Chondrocyte (in vitro differentiated cells): ENCODE data around the gene TMPRSS9. TPM values are rescaled to one million over a fixed set of nuclear protein-coding genes. Genes with fewer than 3 reads are reported as not detected.

ENCODE experiments used
- DNase-seq: peaks from one replicate; pipeline ENCODE4 v3.0.0; 2021; ENCODE audit warnings: mixed read lengths, low spot score
- H3K27ac Mint-ChIP-seq: one replicate; pipeline ENCODE4 v1.8.0; 2021; ENCODE audit warnings: mild to moderate bottlenecking, moderate library complexity, mixed read lengths; ENCODE audit not compliant: unreplicated experiment
- H3K27me3 Mint-ChIP-seq: 2 replicates; pipeline ENCODE4 v1.8.0; 2021; ENCODE audit warnings: low read depth, mixed read lengths
- H3K36me3 Mint-ChIP-seq: 2 replicates; pipeline ENCODE4 v1.8.0; 2021; ENCODE audit warnings: low read depth, mixed read lengths
- H3K4me1 Mint-ChIP-seq: 2 replicates; pipeline ENCODE4 v1.8.0; 2021; ENCODE audit warnings: low read depth, mild to moderate bottlenecking, mixed read lengths
- H3K4me3 Mint-ChIP-seq: one replicate; pipeline ENCODE4 v1.8.0; 2021; ENCODE audit warnings: mild to moderate bottlenecking, moderate library complexity, mixed read lengths; ENCODE audit not compliant: unreplicated experiment
- H3K9me3 Mint-ChIP-seq: 2 replicates; pipeline ENCODE4 v1.8.0; 2021; ENCODE audit warnings: low read depth, mixed read lengths
- CTCF ChIP-seq: fragments of 200-600 bp; sonication (generic); IDR thresholded peaks from 2 replicates; pipeline ENCODE4 v1.5.0; 2021; ENCODE audit warnings: antibody characterized with exemption, mild to moderate bottlenecking, moderate library complexity
- long read RNA-seq: library from polyadenylated mRNA; stranded (forward); transcript quantifications from one replicate; pipeline ENCODE4 v2.0.0, GENCODE V29; 2021
- total RNA-seq: library from RNA; stranded (reverse); gene quantifications from 3 replicates; pipeline ENCODE4 v1.2.1, GENCODE V29; 2021

TMPRSS9 gene
- total RNA-seq = 0.15 to 0.26 TPM in 2 of 3 replicates, not detected in the other
- long read RNA-seq, partial matches to known transcripts = 0 of 2 reads
- long read RNA-seq, other reads (novel, unspliced or antisense) = 2 of 2 reads

GRCh38 chr19:2359992-2360685, at the start of gene TMPRSS9:
Gene TMPRSS9 (plus strand): TSS chr19:2360265. CDS start chr19:2389786, 29,521 bp downstream.
- TF ChIP-seq CTCF = no peak
- DNase-seq = peak; percentile 88
- no peaks in the 10 kb centered on the region for H3K9me3 Mint-ChIP-seq
- H3K4me1 Mint-ChIP-seq = no peaks in the 10 kb centered on the region
- no peak within 1 kb of the TSS for H3K27ac Mint-ChIP-seq
- peaks cover 15% of the 10 kb centered on the region for H3K27me3 Mint-ChIP-seq
- H3K4me3 Mint-ChIP-seq = no peak within 1 kb of the TSS
- peaks cover 1% of the 10 kb centered on the region for H3K36me3 Mint-ChIP-seq

- Mint-ChIP-seq H3K27me3 (peaks cover 4% of the 10 kb centered on the region), H3K36me3 (no peaks in the 10 kb centered on the region), H3K4me3 (no peak overlapping the region), H3K27ac (no peak overlapping the region), H3K9me3 (peaks cover 7% of the 10 kb centered on the region), H3K4me1 (peaks cover 20% of the 10 kb centered on the region)
- no peak for DNase-seq
- no peak for TF ChIP-seq CTCF
Observed at GRCh38 chr19:2311093-2311492, 49.0 kb upstream of the TMPRSS9 start.

DNA sequence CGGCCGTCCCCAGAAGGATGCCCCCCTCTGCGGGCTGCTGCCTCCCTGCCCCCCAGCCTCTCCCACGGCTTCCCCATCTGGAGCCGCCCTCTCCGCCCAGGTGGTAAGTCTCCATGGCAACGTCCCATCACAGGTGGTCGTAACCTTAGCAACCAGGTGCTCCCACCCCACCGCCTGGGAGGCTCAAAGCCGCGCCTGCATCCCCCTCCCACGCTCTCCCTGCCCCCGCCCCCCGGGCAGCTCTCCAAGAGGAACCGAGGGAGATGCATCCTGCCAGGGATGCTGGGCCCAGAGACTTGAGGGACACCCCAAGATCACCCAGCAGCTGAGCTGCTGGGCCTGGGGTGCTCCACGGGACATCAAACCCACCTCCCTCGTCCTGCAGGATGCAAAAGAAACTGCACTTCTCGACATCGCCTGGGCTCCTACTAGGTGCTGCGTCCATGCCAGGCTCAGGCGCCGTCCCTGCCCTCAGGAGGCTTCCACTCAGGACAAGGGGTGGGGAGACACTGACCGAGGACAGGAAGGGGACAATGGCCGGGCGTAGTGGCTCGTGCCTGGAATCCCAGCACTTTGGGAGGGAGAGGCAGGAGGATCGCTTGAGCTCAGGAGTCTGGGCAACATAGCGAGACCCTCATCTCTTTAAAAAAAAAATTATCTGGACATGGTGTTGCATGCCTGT, 47.1 kb upstream of the TMPRSS9 start:
- Mint-ChIP-seq H3K36me3 (no peaks in the 10 kb centered on the region), H3K27me3 (peaks cover 1% of the 10 kb centered on the region), H3K4me3 (no peak overlapping the region), H3K4me1 (peaks cover 20% of the 10 kb centered on the region), H3K27ac (no peak overlapping the region), H3K9me3 (peaks cover 7% of the 10 kb centered on the region)
- DNase-seq = no peak
- TF ChIP-seq CTCF = no peak

DNA sequence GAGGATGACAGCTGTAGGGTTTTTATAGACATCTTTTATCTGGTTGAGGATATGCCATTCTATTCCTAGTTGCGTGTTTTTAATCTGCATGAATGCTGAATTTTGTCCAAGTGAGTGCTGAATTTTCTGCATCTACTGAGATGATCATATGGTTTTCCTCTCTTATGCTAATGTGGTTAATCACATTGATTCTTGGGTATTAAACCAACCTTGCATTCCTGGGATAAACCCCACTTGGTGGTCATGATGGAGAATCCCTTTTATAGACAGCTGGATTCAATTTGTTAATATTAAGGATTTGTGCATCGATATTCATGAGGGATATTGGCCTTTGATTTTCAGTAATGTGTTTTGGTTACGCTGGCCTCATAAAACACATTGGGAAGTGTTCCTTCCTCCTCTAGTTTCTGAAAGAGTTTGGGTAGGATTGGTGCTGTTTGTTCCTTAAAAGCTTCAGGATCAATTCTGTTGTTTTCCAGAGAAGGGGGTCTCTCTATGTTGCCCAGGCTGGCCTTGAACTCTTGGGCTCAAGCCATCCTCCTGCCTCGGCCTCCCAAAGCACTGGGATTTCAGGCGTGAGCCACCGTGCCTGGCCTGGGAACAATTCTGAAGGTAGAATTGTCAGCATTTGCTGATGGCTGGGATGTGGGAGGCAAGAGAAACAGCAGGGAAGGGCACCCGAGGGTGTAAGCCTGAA, 44.8 kb upstream of the TMPRSS9 start:
- Mint-ChIP-seq H3K36me3 (no peaks in the 10 kb centered on the region), H3K9me3 (peaks cover 7% of the 10 kb centered on the region), H3K4me1 (peaks cover 11% of the 10 kb centered on the region), H3K4me3 (no peak overlapping the region), H3K27ac (no peak overlapping the region), H3K27me3 (no peaks in the 10 kb centered on the region)
- no peak for DNase-seq
- TF ChIP-seq CTCF = no peak

DNA sequence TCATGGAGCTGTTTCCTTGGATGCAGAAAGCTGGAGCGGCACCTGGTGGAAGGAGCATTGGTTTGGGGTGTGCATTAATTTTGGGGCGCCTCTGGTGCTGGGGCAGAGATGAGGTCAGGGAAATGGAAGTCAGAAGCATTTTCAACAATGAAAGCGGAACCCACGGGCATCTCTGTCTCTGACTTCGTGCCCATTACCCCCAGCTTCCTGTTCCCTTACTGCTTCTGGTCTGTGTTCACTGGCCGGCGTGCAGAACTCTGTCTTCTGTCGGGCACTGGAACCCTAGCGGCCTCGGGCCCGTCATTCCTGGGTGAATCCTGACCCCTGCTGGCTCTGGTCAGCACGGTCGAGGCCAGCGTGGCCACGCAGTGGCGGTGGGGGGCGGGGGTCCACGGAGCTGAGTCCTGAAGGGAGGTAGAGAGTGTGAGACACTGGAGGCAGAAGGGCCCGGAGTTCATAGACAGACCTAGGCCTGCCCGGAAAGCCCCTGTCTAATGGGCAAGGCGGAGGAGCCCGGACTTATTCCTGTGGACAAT, 44.2 kb upstream of the TMPRSS9 start:
- H3K4me3 Mint-ChIP-seq = no peak overlapping the region
- H3K27me3 Mint-ChIP-seq = no peaks in the 10 kb centered on the region
- peak; percentile 85 for TF ChIP-seq CTCF
- H3K4me1 Mint-ChIP-seq = peaks cover 11% of the 10 kb centered on the region
- H3K27ac Mint-ChIP-seq = peak overlapping the region; percentile 54
- H3K36me3 Mint-ChIP-seq = no peaks in the 10 kb centered on the region
- peaks cover 7% of the 10 kb centered on the region for H3K9me3 Mint-ChIP-seq
- peak; percentile 90 for DNase-seq
